ENCODE data around the gene ATP6V1B1.

ATP6V1B1 gene

GRCh38 chr2:70905443-70906421 lies 30.0 kb upstream of the ATP6V1B1 start:
- Histone ChIP-seq H3K9me3 (ENCODE audit: insufficient read depth, low read depth, low read length) (no peaks in the 10 kb centered on the region), H2AFZ (ENCODE audit: low read length) (no peak overlapping the region), H3K4me2 (ENCODE audit: low read depth, low read length, poor library complexity, severe bottlenecking) (no peak overlapping the region), H3K4me1 (ENCODE audit: insufficient read depth, low read length, poor library complexity, severe bottlenecking) (no peaks in the 10 kb centered on the region), H3F3A (ENCODE audit: low read depth) (no peaks in the 10 kb centered on the region), H3K79me2 (ENCODE audit: insufficient read depth, low read length) (no peaks in the 10 kb centered on the region), H3K9ac (ENCODE audit: low read depth, low read length, poor library complexity, severe bottlenecking) (no peak overlapping the region), H3K36me3 (ENCODE audit: insufficient read depth, low read length) (no peaks in the 10 kb centered on the region), H3K27me3 (ENCODE audit: insufficient read depth, low read length, poor library complexity, severe bottlenecking) (no peaks in the 10 kb centered on the region), H3K4me3 (ENCODE audit: low read length, poor library complexity, severe bottlenecking) (no peak overlapping the region), H3K9me2 (replicated peaks; ENCODE audit: low read depth, low read length) (no peaks in the 10 kb centered on the region), H4K20me1 (ENCODE audit: insufficient read depth, low read length, poor library complexity, severe bottlenecking) (no peaks in the 10 kb centered on the region)
- TF ChIP-seq EZH2phosphoT487 (IDR thresholded peaks at IDR 0.05; ENCODE audit: borderline replicate concordance) = no peak
- no peak for TF ChIP-seq CTCF (conservative IDR thresholded peaks at IDR 0.05; ENCODE audit: low read length)

- Histone ChIP-seq H3K4me1 (ENCODE audit: insufficient read depth, low read length, poor library complexity, severe bottlenecking) (no peaks in the 10 kb centered on the region), H3K36me3 (ENCODE audit: insufficient read depth, low read length) (no peaks in the 10 kb centered on the region), H3K9me2 (replicated peaks; ENCODE audit: low read depth, low read length) (no peaks in the 10 kb centered on the region), H3K9me3 (ENCODE audit: insufficient read depth, low read depth, low read length) (no peaks in the 10 kb centered on the region), H3K79me2 (ENCODE audit: insufficient read depth, low read length) (no peaks in the 10 kb centered on the region), H3K4me2 (ENCODE audit: low read depth, low read length, poor library complexity, severe bottlenecking) (no peak overlapping the region), H2AFZ (ENCODE audit: low read length) (no peak overlapping the region), H3F3A (ENCODE audit: low read depth) (no peaks in the 10 kb centered on the region), H3K9ac (ENCODE audit: low read depth, low read length, poor library complexity, severe bottlenecking) (no peak overlapping the region), H3K4me3 (ENCODE audit: low read length, poor library complexity, severe bottlenecking) (no peak overlapping the region), H4K20me1 (ENCODE audit: insufficient read depth, low read length, poor library complexity, severe bottlenecking) (no peaks in the 10 kb centered on the region), H3K27me3 (ENCODE audit: insufficient read depth, low read length, poor library complexity, severe bottlenecking) (no peaks in the 10 kb centered on the region)
- TF ChIP-seq CTCF (conservative IDR thresholded peaks at IDR 0.05; ENCODE audit: low read length) (no peak), EZH2phosphoT487 (IDR thresholded peaks at IDR 0.05; ENCODE audit: borderline replicate concordance) (no peak)
Measured at GRCh38 chr2:70906439-70907005, 29.2 kb upstream of the ATP6V1B1 start.

- Histone ChIP-seq H3K4me3 (ENCODE audit: low read length, poor library complexity, severe bottlenecking) (no peak overlapping the region), H3K9me2 (replicated peaks; ENCODE audit: low read depth, low read length) (no peaks in the 10 kb centered on the region), H4K20me1 (ENCODE audit: insufficient read depth, low read length, poor library complexity, severe bottlenecking) (no peaks in the 10 kb centered on the region), H3K27me3 (ENCODE audit: insufficient read depth, low read length, poor library complexity, severe bottlenecking) (no peaks in the 10 kb centered on the region), H3K4me2 (ENCODE audit: low read depth, low read length, poor library complexity, severe bottlenecking) (no peak overlapping the region), H3F3A (ENCODE audit: low read depth) (no peaks in the 10 kb centered on the region), H3K4me1 (ENCODE audit: insufficient read depth, low read length, poor library complexity, severe bottlenecking) (no peaks in the 10 kb centered on the region), H3K36me3 (ENCODE audit: insufficient read depth, low read length) (no peaks in the 10 kb centered on the region), H3K9me3 (ENCODE audit: insufficient read depth, low read depth, low read length) (no peaks in the 10 kb centered on the region), H2AFZ (ENCODE audit: low read length) (no peak overlapping the region), H3K79me2 (ENCODE audit: insufficient read depth, low read length) (no peaks in the 10 kb centered on the region), H3K9ac (ENCODE audit: low read depth, low read length, poor library complexity, severe bottlenecking) (no peak overlapping the region)
- TF ChIP-seq CTCF (conservative IDR thresholded peaks at IDR 0.05; ENCODE audit: low read length) (no peak), EZH2phosphoT487 (IDR thresholded peaks at IDR 0.05; ENCODE audit: borderline replicate concordance) (no peak)
Measured at GRCh38 chr2:70907130-70908057, 28.3 kb upstream of the ATP6V1B1 start.

Data from Loucy (cell line).